NOMO-1 treated with dmso at 0.1 percent for 144 hours (cell line): ENCODE data around the gene COX7A2L.
"Not testable (repeated sequence)": the region's sequence is repeated elsewhere in the genome, so short reads cannot be mapped to it uniquely, and the experiment has no call there.

Experiments used
- DNase-seq: peaks from one replicate; lab custom pipeline; 2025; ENCODE audit not compliant: unreplicated experiment; lab: John Stamatoyannopoulos, UW

COX7A2L gene

GRCh38 chr2:42368817-42369531 lies 8.0 kb upstream of the COX7A2L start:
- DNase-seq: no peak

- no peak for DNase-seq
Measured at GRCh38 chr2:42367835-42368234, 6.8 kb upstream of the COX7A2L start.

GRCh38 chr2:42366411-42366810 lies 5.4 kb upstream of the COX7A2L start:
- DNase-seq: no peak

GRCh38 chr2:42364658-42365057 lies 3.6 kb upstream of the COX7A2L start:
- DNase-seq: no peak

GRCh38 chr2:42363413-42363812 lies 2.4 kb upstream of the COX7A2L start:
- DNase-seq: no peak

- DNase-seq: no peak
Measured at GRCh38 chr2:42361728-42362283, 789 bp upstream of the COX7A2L start.

GRCh38 chr2:42360493-42360889 lies 526 bp downstream of the COX7A2L start:
- DNase-seq: no peak

- DNase-seq: peak; percentile 50
Measured at GRCh38 chr2:42359965-42360483, 993 bp downstream of the COX7A2L start.

- DNase-seq: no peak
Measured at GRCh38 chr2:42359304-42359964, 1.6 kb downstream of the COX7A2L start.

- no peak for DNase-seq
Measured at GRCh38 chr2:42353792-42354429, 7.1 kb downstream of the COX7A2L start.

- DNase-seq: no peak
Measured at GRCh38 chr2:42351864-42352263, 9.2 kb downstream of the COX7A2L start.

GRCh38 chr2:42350434-42351063 lies 10.5 kb downstream of the COX7A2L start:
- no peak for DNase-seq

GRCh38 chr2:42348113-42348805 lies 12.8 kb downstream of the COX7A2L start:
- DNase-seq: no peak

GRCh38 chr2:42347518-42347917 lies 13.5 kb downstream of the COX7A2L start:
- not testable (repeated sequence) for DNase-seq

GRCh38 chr2:42346856-42347255 lies 14.2 kb downstream of the COX7A2L start:
- DNase-seq: not testable (repeated sequence)

- no peak for DNase-seq
Measured at GRCh38 chr2:42345986-42346385, 15.0 kb downstream of the COX7A2L start.

- no peak for DNase-seq
Measured at GRCh38 chr2:42342795-42343241, 18.2 kb downstream of the COX7A2L start.

- DNase-seq: no peak
Measured at GRCh38 chr2:42342061-42342794, 18.8 kb downstream of the COX7A2L start.

- no peak for DNase-seq
Measured at GRCh38 chr2:42340938-42341636, 19.9 kb downstream of the COX7A2L start.
